Measurements from ENCODE around the gene CHRND. TPM values are rescaled to one million over a fixed set of nuclear protein-coding genes. Genes with fewer than 3 reads are reported as not detected.
"Not testable (repeated sequence)": the region's sequence is repeated elsewhere in the genome, so short reads cannot be mapped to it uniquely, and the experiment has no call there.

CHRND gene
- polyA plus RNA-seq, 3 donors from 2014 or later: not detected

DNA sequence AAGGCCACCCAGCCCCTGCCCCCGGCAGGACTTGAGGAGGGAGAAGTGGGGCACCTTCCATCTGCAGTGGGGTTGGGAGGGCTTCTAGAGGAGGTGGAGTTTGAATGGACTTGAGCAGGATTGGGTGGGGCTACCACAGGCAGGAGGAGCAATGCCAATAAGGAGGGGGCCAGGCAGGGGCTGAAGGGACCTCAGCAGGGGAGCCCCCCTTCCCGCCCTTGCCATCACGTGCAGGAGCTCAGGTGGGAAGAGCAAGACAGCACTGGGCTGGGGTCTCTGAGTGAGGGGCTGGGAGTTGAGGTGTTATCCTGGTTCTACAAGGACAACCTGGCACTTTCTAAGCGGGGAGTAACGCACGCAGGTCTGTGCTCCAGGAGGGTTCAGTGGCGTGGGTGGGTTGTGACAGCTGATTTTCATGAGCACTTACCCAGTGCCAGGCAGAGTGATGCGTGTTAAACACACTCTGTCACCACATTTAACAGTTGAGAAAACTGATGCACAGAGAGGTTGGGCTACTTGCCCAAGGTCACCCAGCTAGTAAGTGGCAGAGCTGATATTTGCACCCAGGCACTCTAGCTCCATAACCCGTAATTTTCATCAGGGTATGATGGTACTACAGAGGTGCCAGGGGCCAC lies 4.8 kb downstream of the CHRND start:
- Mint-ChIP-seq H3K4me3 (no peak overlapping the region), H3K36me3 (no peaks in the 10 kb centered on the region), H3K27ac (no peak overlapping the region)

DNA sequence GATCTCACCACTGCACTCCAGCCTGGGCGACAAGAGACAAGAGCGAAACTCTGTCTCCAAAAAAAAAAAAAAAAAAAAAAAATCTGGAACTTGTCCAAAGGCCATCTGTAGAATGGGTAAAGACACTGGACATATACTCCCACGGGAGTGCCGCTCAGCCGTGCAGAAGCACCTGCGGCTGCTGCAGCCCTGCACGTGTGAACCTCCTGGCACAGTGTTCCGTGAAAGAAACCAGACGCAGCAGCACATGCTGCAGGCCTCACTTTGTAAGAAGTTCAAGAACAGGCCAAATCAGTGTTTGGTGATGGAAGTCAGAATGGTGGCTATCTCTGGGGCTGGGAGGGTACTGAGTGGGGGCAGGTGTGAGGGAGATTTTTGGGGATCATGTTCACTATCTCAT lies 6.5 kb downstream of the CHRND start:
- no peak overlapping the region for H3K27ac Mint-ChIP-seq
- no peak overlapping the region for H3K4me3 Mint-ChIP-seq
- peaks cover 2 to 9% (median 4%) of the 10 kb centered on the region in 3 donors for H3K27me3 Mint-ChIP-seq (ENCODE audit: low read depth in 3 of 3)
- H3K36me3 Mint-ChIP-seq: no peaks in the 10 kb centered on the region
- DNase-seq: no peak
- peaks cover 9 to 14% of the 10 kb centered on the region in 2 donors for H3K4me1 Mint-ChIP-seq
- H3K9me3 Mint-ChIP-seq: no peaks in the 10 kb centered on the region

More for the DNA sequence above, 4.8 kb downstream of the CHRND start:
- H3K9me3 Mint-ChIP-seq: no peaks in the 10 kb centered on the region
- H3K27me3 Mint-ChIP-seq (ENCODE audit: low read depth in 3 of 3): peaks cover 2 to 8% (median 5%) of the 10 kb centered on the region in 3 donors
- H3K4me1 Mint-ChIP-seq: peaks cover 9 to 14% of the 10 kb centered on the region in 2 donors
- DNase-seq: no peak

DNA sequence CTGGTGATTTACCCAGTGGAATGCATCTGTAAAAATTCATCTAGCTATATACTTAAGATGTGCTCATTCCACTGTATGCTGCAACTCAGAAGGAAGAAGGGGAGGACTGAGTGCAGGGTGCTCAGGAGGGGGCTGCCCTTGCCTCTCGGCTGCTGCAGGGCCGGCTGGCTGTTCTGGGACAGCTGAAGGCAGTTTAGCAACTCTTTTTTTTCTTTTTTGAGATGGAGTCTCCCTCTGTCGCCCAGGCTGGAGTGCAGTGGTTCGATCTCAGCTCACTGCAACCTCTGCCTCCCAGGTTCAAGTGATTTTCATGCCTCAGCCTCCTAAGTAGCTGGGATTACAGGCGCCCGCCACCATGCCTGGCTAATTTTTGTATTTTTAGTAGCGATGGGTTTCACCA lies 6.9 kb downstream of the CHRND start:
- H3K4me1 Mint-ChIP-seq: peaks cover 9 to 14% of the 10 kb centered on the region in 2 donors
- H3K27ac Mint-ChIP-seq; DNase-seq; H3K36me3 Mint-ChIP-seq; H3K4me3 Mint-ChIP-seq; H3K9me3 Mint-ChIP-seq; H3K27me3 Mint-ChIP-seq (ENCODE audit: low read depth in 3 of 3): not testable (repeated sequence)

DNA sequence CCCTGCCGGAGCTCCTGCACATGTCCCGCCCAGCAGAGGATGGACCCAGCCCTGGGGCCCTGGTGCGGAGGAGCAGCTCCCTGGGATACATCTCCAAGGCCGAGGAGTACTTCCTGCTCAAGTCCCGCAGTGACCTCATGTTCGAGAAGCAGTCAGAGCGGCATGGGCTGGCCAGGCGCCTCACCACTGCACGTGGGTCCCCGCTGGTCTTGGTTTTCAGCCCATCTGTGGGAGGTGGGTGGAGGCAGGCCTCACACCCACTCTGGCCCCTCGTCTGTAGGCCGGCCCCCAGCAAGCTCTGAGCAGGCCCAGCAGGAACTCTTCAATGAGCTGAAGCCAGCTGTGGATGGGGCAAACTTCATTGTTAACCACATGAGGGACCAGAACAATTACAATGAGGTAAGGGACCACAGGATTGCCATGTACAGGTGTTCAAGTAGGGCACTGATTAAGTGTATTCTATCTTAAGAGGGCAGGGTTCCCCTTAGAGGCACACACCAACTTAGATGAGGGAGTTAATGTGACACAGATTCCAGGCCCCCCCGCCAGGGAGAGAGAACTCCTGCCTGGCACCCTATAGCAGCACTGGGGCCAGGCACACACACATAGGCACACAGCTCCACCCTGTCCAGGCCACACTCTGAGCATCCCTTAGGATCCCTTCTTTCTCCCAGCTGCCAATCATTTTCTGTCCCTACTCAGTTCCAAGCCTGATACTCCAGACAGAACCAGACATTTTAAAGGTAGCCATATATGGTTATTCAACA lies 8.2 kb downstream of the CHRND start:
- DNase-seq: no peak
- Mint-ChIP-seq H3K4me1 (peaks cover 2% of the 10 kb centered on the region in 2 donors), H3K36me3 (no peaks in the 10 kb centered on the region), H3K27ac (no peak overlapping the region), H3K9me3 (peaks cover 0 to 1% (median 0%) of the 10 kb centered on the region in 6 donors), H3K27me3 (ENCODE audit: low read depth in 3 of 3) (peaks cover 4 to 9% (median 4%) of the 10 kb centered on the region in 3 donors), H3K4me3 (no peak overlapping the region)

DNA sequence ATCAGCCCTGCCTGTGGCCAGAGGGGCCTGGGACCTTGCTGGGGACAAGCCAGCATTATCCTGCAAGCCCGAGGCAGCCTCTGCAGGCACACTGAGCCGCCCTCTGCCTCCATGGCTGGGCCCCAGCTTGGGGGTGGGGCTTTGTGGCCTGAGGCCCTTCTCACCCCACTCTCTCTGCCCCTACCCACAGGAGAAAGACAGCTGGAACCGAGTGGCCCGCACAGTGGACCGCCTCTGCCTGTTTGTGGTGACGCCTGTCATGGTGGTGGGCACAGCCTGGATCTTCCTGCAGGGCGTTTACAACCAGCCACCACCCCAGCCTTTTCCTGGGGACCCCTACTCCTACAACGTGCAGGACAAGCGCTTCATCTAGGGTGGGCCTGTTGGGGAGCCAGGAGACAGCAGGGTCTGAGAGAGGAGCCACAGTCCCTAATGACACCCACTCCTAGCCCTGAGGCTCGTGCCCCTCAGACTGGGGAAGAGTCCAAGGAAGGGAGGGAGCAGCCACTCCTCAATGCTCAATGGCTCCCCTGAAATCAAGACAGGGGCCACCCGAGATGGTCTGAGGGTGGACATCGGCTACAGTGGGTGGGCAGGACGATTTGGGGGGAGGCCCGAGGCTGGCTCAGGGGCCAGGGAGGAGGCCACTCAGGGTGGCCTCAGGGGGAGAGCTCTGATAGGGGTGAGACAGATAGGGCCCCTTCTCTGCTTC lies 9.1 kb downstream of the CHRND start:
- H3K9me3 Mint-ChIP-seq: peaks cover 0 to 1% (median 0%) of the 10 kb centered on the region in 6 donors
- no peak overlapping the region for H3K27ac Mint-ChIP-seq
- no peaks in the 10 kb centered on the region for H3K36me3 Mint-ChIP-seq
- H3K27me3 Mint-ChIP-seq (ENCODE audit: low read depth in 3 of 3): peaks cover 4 to 9% (median 4%) of the 10 kb centered on the region in 3 donors
- no peaks in the 10 kb centered on the region for H3K4me1 Mint-ChIP-seq
- no peak for DNase-seq
- no peak overlapping the region for H3K4me3 Mint-ChIP-seq

DNA sequence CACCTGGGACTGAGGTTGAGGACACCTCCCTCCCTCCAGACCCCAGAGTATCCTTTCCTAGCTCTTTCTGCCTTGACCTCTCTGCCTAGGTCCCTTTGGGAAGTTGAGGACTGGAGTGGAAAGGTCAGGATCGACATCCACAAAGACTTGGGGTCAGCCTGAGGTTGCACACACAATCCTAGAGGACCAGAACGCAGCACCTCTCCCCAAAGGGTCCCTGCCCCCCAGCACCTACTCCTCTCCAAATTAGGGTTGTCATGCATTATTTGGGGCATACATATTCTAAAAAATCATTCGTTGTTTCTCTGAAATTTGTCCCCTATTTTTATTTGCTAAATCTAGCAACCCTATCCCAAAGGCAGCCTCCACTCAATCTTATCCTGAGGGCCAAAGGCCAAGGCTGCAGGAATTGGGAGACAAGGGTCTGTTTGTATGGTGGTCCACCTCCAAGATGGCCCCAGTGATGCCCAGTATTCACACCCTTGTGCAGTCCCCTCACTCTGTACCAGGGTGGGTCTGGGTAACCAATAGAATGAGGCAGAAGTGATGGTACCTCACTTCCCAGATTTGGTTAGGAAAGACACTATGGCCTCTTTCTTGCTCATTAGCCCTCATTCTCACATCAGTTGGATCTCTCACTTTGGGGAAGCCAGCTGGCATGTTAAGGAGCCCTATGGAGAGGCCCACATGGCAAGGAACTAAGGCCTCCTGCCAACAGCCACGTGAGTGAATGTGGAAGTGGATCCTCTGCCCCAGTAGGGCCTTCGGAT lies 10.0 kb downstream of the CHRND start:
- Mint-ChIP-seq H3K4me1 (no peaks in the 10 kb centered on the region), H3K27ac (no peak overlapping the region), H3K27me3 (ENCODE audit: low read depth in 3 of 3) (peaks cover 3 to 10% (median 4%) of the 10 kb centered on the region in 3 donors), H3K4me3 (no peak overlapping the region), H3K36me3 (no peaks in the 10 kb centered on the region), H3K9me3 (peaks cover 0 to 1% (median 0%) of the 10 kb centered on the region in 6 donors)
- no peak for DNase-seq

DNA sequence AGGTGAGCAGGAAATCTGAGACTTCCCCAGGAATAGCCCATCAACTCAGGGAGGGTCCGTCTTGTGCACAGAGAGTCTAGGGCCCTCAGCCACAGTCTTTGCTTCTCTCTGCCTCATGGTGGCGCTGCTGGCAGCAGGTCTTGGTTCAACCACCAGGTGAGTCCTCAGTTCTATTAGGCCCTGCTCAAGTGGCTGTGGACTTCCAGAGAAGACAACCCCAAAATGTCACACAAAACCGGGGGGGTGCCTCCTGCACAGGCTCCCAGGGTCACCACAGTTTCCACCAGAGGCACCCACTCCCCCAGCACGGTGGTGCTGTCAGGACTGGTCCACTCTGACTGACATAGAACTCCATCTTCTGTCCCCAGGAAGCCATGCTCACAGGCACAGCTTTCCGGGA lies 11.1 kb downstream of the CHRND start:
- H3K36me3 Mint-ChIP-seq: no peaks in the 10 kb centered on the region
- H3K27ac Mint-ChIP-seq: no peak overlapping the region
- peaks cover 0 to 1% (median 0%) of the 10 kb centered on the region in 6 donors for H3K9me3 Mint-ChIP-seq
- H3K4me3 Mint-ChIP-seq: no peak overlapping the region
- H3K4me1 Mint-ChIP-seq: no peaks in the 10 kb centered on the region
- DNase-seq: no peak
- H3K27me3 Mint-ChIP-seq (ENCODE audit: low read depth in 3 of 3): peaks cover 4 to 10% (median 4%) of the 10 kb centered on the region in 3 donors

DNA sequence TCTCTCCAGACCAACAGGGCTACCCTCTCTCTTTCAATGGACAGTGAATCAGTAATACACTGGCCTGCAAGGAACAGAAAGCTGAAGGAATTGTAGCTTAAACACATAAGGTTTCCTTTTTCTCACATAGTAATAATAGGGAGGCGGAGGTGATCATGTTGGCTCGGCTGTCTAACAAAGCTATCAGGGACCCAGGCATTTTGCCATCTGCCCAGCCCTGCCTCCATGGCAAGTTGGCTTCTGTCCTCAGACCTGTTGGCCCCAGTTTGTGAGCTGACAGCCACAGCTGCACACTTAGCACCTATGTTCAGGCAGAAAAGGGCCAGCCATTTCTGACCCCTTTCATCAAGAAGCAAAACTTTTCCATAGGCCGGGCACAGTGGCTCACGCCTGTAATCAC lies 11.5 kb downstream of the CHRND start:
- Mint-ChIP-seq H3K9me3 (peaks cover 0 to 1% (median 0%) of the 10 kb centered on the region in 6 donors), H3K4me1 (peaks cover 0 to under 1% of the 10 kb centered on the region in 2 donors), H3K27ac (no peak overlapping the region), H3K4me3 (no peak overlapping the region), H3K27me3 (ENCODE audit: low read depth in 3 of 3) (peaks cover 4 to 10% (median 4%) of the 10 kb centered on the region in 3 donors), H3K36me3 (no peaks in the 10 kb centered on the region)
- DNase-seq: no peak

DNA sequence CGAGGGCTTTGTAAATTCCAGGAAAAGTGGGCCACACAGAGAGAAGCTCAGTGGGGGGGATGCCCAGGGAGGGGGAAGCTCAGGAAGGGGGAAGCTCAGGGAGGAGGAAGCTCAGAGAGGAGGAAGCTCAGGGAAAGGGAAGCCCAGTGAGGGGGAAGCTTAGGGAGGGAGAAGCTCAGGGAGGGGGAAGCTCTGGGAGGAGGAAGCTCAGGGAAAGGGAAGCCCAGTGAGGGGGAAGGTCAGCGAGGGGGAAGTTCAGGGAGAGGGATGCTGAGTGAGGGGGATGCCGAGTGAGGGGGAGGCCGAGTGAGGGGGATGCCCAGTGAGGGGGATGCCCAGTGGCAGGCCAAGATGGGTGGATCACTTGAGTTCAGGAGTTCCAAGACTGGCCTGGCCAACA lies 12.7 kb downstream of the CHRND start:
- Mint-ChIP-seq H3K27ac (no peak overlapping the region), H3K9me3 (peaks cover 0 to 1% (median 0%) of the 10 kb centered on the region in 6 donors), H3K36me3 (no peaks in the 10 kb centered on the region), H3K27me3 (ENCODE audit: low read depth in 3 of 3) (peaks cover 4 to 10% (median 4%) of the 10 kb centered on the region in 3 donors), H3K4me1 (peaks cover 0 to 1% of the 10 kb centered on the region in 2 donors), H3K4me3 (no peak overlapping the region)
- DNase-seq: no peak

DNA sequence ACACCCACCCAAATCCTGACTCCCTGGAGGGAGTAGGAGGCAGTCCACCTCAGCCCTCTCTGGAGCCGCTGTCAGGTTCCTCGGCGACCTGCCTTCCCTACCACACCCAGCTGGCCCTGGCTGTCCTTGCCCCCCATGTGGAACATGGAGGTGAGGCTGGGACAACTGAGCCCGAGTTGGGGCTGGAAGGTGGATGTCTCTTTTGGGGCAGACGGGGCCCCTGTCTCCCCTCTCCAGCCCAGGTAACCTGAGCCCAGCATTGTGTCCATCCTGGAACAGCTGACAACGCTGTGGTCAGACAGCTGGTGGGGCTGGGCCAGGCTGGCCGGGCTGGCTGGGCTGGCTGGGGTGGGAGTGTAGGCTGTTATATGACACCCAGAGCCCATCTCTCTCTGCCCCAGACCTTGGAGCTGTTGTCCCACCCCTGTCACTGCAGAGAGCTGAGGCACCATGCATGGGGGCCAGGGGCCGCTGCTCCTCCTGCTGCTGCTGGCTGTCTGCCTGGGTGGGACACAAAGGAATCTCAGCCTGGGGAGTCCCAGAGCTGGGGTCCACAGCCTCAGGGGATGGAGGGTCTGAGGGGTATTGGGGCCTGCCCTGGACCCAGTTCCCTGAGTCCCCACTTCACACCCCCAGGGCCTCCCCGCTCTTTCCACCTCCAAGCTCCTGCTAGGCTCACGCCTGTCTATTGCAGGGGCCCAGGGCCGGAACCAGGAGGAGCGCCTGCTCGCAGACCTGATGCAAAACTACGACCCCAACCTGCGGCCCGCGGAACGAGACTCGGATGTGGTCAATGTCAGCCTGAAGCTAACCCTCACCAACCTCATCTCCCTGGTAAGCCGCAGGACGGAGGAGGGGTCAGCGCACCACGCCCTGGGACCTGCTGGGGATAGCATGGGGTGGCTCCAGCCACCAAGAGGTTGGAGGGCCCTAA lies 13.6 kb downstream of the CHRND start, which contains the start of gene CHRNG:
Gene CHRNG, plus strand, starts transcription at position 395 of the 934 bp plus-strand sequence. Its CDS starts 56 bp downstream, at position 451.
- Mint-ChIP-seq H3K36me3 (no peaks in the 10 kb centered on the region), H3K27ac (no peak within 1 kb of the TSS), H3K4me1 (peaks cover 0 to 1% of the 10 kb centered on the region in 2 donors), H3K27me3 (ENCODE audit: low read depth in 3 of 3) (peaks cover 4 to 9% (median 4%) of the 10 kb centered on the region in 3 donors), H3K4me3 (no peak within 1 kb of the TSS), H3K9me3 (peaks cover 0 to 1% (median 0%) of the 10 kb centered on the region in 6 donors)
- DNase-seq: no peak

DNA sequence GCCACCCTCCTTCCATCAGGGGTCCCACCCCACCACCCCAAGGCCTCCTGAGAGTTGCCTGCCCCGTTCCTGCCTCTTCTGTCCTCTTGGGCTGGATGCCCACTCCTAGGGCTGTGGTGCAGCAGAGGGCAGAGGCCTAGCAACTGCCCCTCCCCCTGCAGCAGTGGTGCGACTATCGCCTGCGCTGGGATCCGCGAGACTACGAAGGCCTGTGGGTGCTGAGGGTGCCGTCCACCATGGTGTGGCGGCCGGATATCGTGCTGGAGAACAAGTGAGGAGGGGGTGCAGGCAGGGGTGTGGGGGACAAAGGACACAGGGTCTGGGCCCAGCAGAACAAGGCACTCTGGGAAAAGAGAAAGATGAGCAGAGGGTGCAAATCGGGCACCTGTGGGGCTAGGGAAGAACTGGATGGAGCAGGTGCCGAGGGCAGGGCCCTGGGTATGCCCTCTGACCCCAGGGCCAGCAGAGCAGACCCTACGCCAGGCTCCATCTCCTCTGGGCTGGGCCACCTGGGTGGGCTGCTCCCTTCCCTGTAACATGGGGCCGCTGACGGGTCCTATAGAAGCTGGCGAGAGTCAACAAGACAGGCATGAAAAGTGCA lies 14.6 kb downstream of the CHRND start:
- no peaks in the 10 kb centered on the region for H3K36me3 Mint-ChIP-seq
- H3K4me3 Mint-ChIP-seq: no peak overlapping the region
- peaks cover 4 to 9% (median 4%) of the 10 kb centered on the region in 3 donors for H3K27me3 Mint-ChIP-seq (ENCODE audit: low read depth in 3 of 3)
- H3K27ac Mint-ChIP-seq: no peak overlapping the region
- no peak for DNase-seq
- peaks cover 0 to 1% of the 10 kb centered on the region in 2 donors for H3K4me1 Mint-ChIP-seq
- peaks cover 0 to 1% (median 0%) of the 10 kb centered on the region in 6 donors for H3K9me3 Mint-ChIP-seq
